Neural progenitor cell (in vitro differentiated cells): ENCODE results near the gene ZNF117. TPM values are rescaled to one million over a fixed set of nuclear protein-coding genes. Genes with fewer than 3 reads are reported as not detected.

Experiments
- DNase-seq: peaks from one replicate; pipeline ENCODE4 v3.0.0-alpha.2; 2016; ENCODE audit warnings: low spot score
- H2AFZ ChIP-seq: fragments of 200-600 bp; sonication (generic); replicated peaks from 2 replicates; pipeline ENCODE4 v1.6.1; 2016; ENCODE audit warnings: antibody characterized with exemption
- H3F3A ChIP-seq: fragments of 200-600 bp; sonication (generic); 2 replicates; pipeline ENCODE4 v1.6.1; 2016; ENCODE audit warnings: antibody characterized with exemption, low read depth
- H3K27ac ChIP-seq: fragments of 200-600 bp; sonication (generic); 2 replicates; pipeline ENCODE4 v1.5.1; 2016; ENCODE audit warnings: mild to moderate bottlenecking
- H3K27me3 ChIP-seq: fragments of 200-600 bp; sonication (generic); 2 replicates; pipeline ENCODE4 v1.6.1; 2016; ENCODE audit warnings: mild to moderate bottlenecking, moderate library complexity
- H3K36me3 ChIP-seq: fragments of 200-600 bp; sonication (generic); 2 replicates; pipeline ENCODE4 v1.5.1; 2016
- H3K4me1 ChIP-seq: fragments of 200-600 bp; sonication (generic); 2 replicates; pipeline ENCODE4 v1.6.1; 2016; ENCODE audit warnings: mixed run types
- H3K4me2 ChIP-seq: fragments of 200-600 bp; sonication (generic); 2 replicates; pipeline ENCODE4 v1.6.1; 2016
- H3K4me3 ChIP-seq: fragments of 200-600 bp; sonication (generic); 2 replicates; pipeline ENCODE4 v1.5.1; 2016
- H3K79me2 ChIP-seq: fragments of 200-600 bp; sonication (generic); 2 replicates; pipeline ENCODE4 v1.6.1; 2016; ENCODE audit warnings: low read depth
- H3K9ac ChIP-seq: fragments of 200-600 bp; sonication (generic); 2 replicates; pipeline ENCODE4 v1.6.1; 2016
- H3K9me3 ChIP-seq: fragments of 200-600 bp; sonication (generic); 2 replicates; pipeline ENCODE4 v1.5.1; 2016; ENCODE audit warnings: low read depth
- H4K20me1 ChIP-seq: fragments of 200-600 bp; sonication (generic); 2 replicates; pipeline ENCODE4 v1.6.1; 2016; ENCODE audit warnings: low read depth
- H3K27ac Mint-ChIP-seq: 3 replicates; pipeline ENCODE4 v1.8.0; 2021; ENCODE audit warnings: mixed read lengths
- H3K27me3 Mint-ChIP-seq: 2 replicates; pipeline ENCODE4 v1.8.0; 2022; ENCODE audit warnings: low read depth, mild to moderate bottlenecking, inconsistent platforms, moderate library complexity, mixed read lengths; ENCODE audit not compliant: insufficient read depth
- H3K36me3 Mint-ChIP-seq: 3 replicates; pipeline ENCODE4 v1.8.0; 2021; ENCODE audit warnings: mixed read lengths
- H3K4me1 Mint-ChIP-seq: 3 replicates; pipeline ENCODE4 v1.8.0; 2021; ENCODE audit warnings: mixed read lengths
- H3K4me3 Mint-ChIP-seq: 3 replicates; pipeline ENCODE4 v1.8.0; 2021; ENCODE audit warnings: mild to moderate bottlenecking, moderate library complexity, mixed read lengths
- H3K9me3 Mint-ChIP-seq: 3 replicates; pipeline ENCODE4 v1.8.0; 2020; ENCODE audit warnings: mixed read lengths
- EZH2 ChIP-seq: fragments of 200-600 bp; sonication (generic); IDR thresholded peaks from 2 replicates; pipeline ENCODE4 v1.6.1; 2017; ENCODE audit warnings: antibody characterized with exemption, mild to moderate bottlenecking, moderate library complexity
- EZH2phosphoT487 ChIP-seq: fragments of 200-600 bp; sonication (generic); IDR thresholded peaks from 2 replicates; pipeline ENCODE4 v1.6.1; 2017; ENCODE audit warnings: antibody characterized with exemption
- total RNA-seq: library from RNA; depleted of rRNA; stranded (reverse); fragments of >200 nt; gene quantifications from 2 replicates; pipeline ENCODE4 v1.2.3, GENCODE V29; 2015; ENCODE audit warnings: low replicate concordance
- TF ChIP-seq, protein P1 (sequence below): fragments of 200-600 bp; sonication (generic); IDR thresholded peaks from 2 replicates; pipeline ENCODE4 v1.5.1; 2017; ENCODE audit warnings: antibody characterized with exemption, mild to moderate bottlenecking

ZNF117 gene
- total RNA-seq, 1 donor from 2014 or later = 71.6 TPM

DNA sequence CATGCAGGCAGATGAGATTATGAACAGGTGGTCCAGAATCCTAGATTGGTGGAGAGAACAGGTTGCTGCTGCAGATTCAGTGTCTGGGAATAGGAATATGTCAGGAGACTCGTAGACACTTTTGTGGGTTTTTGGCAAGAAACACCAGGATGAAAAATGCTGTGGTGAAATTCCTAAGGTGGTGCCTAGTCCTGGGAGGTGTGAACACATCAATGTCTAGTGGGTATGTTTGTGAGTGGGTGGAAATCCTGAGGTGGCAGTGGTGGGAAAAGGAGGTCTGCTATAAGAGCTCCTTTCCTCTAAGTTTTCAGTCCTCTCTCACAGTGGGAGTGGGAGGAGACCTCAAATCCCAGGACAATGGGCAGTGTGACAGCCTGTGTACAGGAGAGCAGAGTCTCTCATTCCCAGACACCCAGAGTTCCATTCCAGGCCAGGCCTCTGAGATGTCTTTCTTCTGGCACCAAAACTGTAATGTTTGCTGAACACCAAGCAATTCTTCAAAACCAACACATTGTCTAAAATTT is 10.5 kb upstream of the ZNF117 start:
- Histone ChIP-seq H3K4me3 (no peak overlapping the region), H3K79me2 (peaks cover 71% of the 10 kb centered on the region), H3K27ac (no peak overlapping the region), H4K20me1 (peaks cover 7% of the 10 kb centered on the region), H3F3A (peaks cover 5% of the 10 kb centered on the region), H2AFZ (no peak overlapping the region), H3K36me3 (peaks cover 12% of the 10 kb centered on the region), H3K4me1 (peaks cover 8% of the 10 kb centered on the region), H3K9ac (no peak overlapping the region), H3K4me2 (no peak overlapping the region), H3K9me3 (peaks cover 16% of the 10 kb centered on the region), H3K27me3 (no peaks in the 10 kb centered on the region)
- Mint-ChIP-seq H3K36me3 (peaks cover 81% of the 10 kb centered on the region), H3K9me3 (peaks cover 84% of the 10 kb centered on the region), H3K4me3 (no peak overlapping the region), H3K27ac (no peak overlapping the region), H3K27me3 (peaks cover 11% of the 10 kb centered on the region), H3K4me1 (peaks cover 10% of the 10 kb centered on the region)
- DNase-seq = no peak
- TF ChIP-seq EZH2phosphoT487 (no peak), EZH2 (no peak)
- TF ChIP-seq, protein P1, sequence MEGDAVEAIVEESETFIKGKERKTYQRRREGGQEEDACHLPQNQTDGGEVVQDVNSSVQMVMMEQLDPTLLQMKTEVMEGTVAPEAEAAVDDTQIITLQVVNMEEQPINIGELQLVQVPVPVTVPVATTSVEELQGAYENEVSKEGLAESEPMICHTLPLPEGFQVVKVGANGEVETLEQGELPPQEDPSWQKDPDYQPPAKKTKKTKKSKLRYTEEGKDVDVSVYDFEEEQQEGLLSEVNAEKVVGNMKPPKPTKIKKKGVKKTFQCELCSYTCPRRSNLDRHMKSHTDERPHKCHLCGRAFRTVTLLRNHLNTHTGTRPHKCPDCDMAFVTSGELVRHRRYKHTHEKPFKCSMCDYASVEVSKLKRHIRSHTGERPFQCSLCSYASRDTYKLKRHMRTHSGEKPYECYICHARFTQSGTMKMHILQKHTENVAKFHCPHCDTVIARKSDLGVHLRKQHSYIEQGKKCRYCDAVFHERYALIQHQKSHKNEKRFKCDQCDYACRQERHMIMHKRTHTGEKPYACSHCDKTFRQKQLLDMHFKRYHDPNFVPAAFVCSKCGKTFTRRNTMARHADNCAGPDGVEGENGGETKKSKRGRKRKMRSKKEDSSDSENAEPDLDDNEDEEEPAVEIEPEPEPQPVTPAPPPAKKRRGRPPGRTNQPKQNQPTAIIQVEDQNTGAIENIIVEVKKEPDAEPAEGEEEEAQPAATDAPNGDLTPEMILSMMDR = no peak

DNA sequence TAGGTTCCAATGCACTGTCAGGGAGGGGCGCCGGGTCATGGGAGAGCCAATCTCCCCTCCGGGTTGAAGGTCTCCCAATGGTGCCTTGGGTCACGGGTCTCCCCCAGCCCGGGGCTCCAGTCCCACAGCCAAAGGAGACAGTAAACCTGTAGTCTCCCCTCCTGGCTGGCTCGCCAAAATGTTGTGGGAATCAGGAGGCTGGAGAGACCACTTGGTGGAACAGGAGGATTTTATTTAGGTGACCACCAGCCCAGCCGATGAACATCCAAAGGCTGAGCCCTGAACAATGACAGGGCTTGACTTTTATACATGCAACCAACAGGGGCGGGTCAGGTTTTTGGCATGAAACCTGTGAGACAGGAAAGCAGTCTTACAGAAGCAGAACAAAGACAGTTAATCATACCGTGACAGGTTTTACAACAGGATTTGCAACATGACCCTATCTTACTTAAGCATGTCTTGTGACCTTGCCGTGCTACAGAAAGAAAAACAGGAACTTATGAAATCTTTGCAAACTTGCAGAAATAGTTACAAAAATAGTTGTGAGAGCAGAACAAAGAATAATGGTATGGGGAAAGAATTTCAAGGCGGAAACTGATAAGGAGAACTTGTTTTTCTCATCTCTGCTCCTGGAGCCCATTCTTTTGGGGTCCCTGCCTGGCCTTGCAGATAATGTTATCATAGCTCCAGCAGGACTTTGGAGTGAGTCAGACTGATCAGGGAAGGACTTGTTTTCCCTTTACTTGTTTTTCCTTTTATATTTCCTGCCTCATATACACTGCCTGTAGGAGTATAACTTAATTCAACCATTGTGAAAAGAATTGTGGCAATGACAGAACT is 8.5 kb upstream of the ZNF117 start:
- Mint-ChIP-seq H3K36me3 (peaks cover 77% of the 10 kb centered on the region), H3K27ac (no peak overlapping the region), H3K9me3 (peaks cover 84% of the 10 kb centered on the region), H3K4me3 (no peak overlapping the region), H3K4me1 (no peaks in the 10 kb centered on the region), H3K27me3 (peaks cover 10% of the 10 kb centered on the region)
- Histone ChIP-seq H3K36me3 (peaks cover 12% of the 10 kb centered on the region), H3K9me3 (peaks cover 22% of the 10 kb centered on the region), H3K4me1 (no peaks in the 10 kb centered on the region), H3K4me3 (no peak overlapping the region), H3K79me2 (peaks cover 53% of the 10 kb centered on the region), H3K4me2 (no peak overlapping the region), H3K27ac (no peak overlapping the region), H3K9ac (no peak overlapping the region), H3K27me3 (no peaks in the 10 kb centered on the region), H4K20me1 (no peaks in the 10 kb centered on the region), H2AFZ (no peak overlapping the region), H3F3A (no peaks in the 10 kb centered on the region)
- no peak for TF ChIP-seq EZH2phosphoT487
- TF ChIP-seq, protein P1 = no peak
- no peak for TF ChIP-seq EZH2
- no peak for DNase-seq

- H3K9me3 ChIP-seq = peaks cover 22% of the 10 kb centered on the region
Measured at GRCh38 chr7:64998865-64999164, 8.0 kb upstream of the ZNF117 start.

More at GRCh38 chr7:64998865-64999164, 8.0 kb upstream of the ZNF117 start:
- peaks cover 12% of the 10 kb centered on the region for H3K36me3 ChIP-seq
- no peaks in the 10 kb centered on the region for H4K20me1 ChIP-seq
- TF ChIP-seq EZH2 (no peak), EZH2phosphoT487 (no peak)
- TF ChIP-seq, protein P1 = no peak
- H3K9ac ChIP-seq = no peak overlapping the region
- no peak overlapping the region for H2AFZ ChIP-seq
- Mint-ChIP-seq H3K27me3 (peaks cover 10% of the 10 kb centered on the region), H3K9me3 (peaks cover 85% of the 10 kb centered on the region), H3K27ac (no peak overlapping the region), H3K4me3 (no peak overlapping the region), H3K4me1 (no peaks in the 10 kb centered on the region), H3K36me3 (peaks cover 78% of the 10 kb centered on the region)
- DNase-seq = no peak
- no peak overlapping the region for H3K4me3 ChIP-seq
- H3F3A ChIP-seq = no peaks in the 10 kb centered on the region
- no peak overlapping the region for H3K27ac ChIP-seq
- H3K4me2 ChIP-seq = no peak overlapping the region
- H3K4me1 ChIP-seq = no peaks in the 10 kb centered on the region
- no peaks in the 10 kb centered on the region for H3K27me3 ChIP-seq
- H3K79me2 ChIP-seq = peaks cover 47% of the 10 kb centered on the region
